ENCODE measurements around the gene ZNF784.
"Not testable (repeated sequence)": the region's sequence is repeated elsewhere in the genome, so short reads cannot be mapped to it uniquely, and the experiment has no call there.

ZNF784 gene

GRCh38 chr19:55579766-55580621, 44.4 kb downstream of the ZNF784 start:
- Mint-ChIP-seq H3K4me3 (peak overlapping the region; percentile 74), H3K9me3 (no peaks in the 10 kb centered on the region), H3K27ac (peak overlapping the region; percentile 60), H3K36me3 (ENCODE audit: low read depth) (peaks cover 31% of the 10 kb centered on the region), H3K27me3 (peaks cover 8% of the 10 kb centered on the region), H3K4me1 (ENCODE audit: low read depth) (peaks cover 16% of the 10 kb centered on the region)
- intact Hi-C loops (cut with micrococcal nuclease), result no loop called here

- Mint-ChIP-seq H3K4me1 (ENCODE audit: low read depth) (peaks cover 16% of the 10 kb centered on the region), H3K27me3 (no peaks in the 10 kb centered on the region), H3K9me3 (no peaks in the 10 kb centered on the region), H3K27ac (peak overlapping the region; percentile 60), H3K36me3 (ENCODE audit: low read depth) (peaks cover 31% of the 10 kb centered on the region), H3K4me3 (peak overlapping the region; percentile 74)
- intact Hi-C loops (cut with micrococcal nuclease), result no loop called here
Measured at GRCh38 chr19:55578761-55579747, 45.3 kb downstream of the ZNF784 start.

- Mint-ChIP-seq H3K36me3 (ENCODE audit: low read depth) (peaks cover 31% of the 10 kb centered on the region), H3K27me3 (no peaks in the 10 kb centered on the region), H3K27ac (no peak overlapping the region), H3K4me3 (no peak overlapping the region), H3K4me1 (ENCODE audit: low read depth) (peaks cover 16% of the 10 kb centered on the region), H3K9me3 (no peaks in the 10 kb centered on the region)
- intact Hi-C loops (cut with micrococcal nuclease), result no loop called here
Measured at GRCh38 chr19:55578031-55578760, 46.2 kb downstream of the ZNF784 start.

- Mint-ChIP-seq H3K9me3 (no peaks in the 10 kb centered on the region), H3K4me1 (ENCODE audit: low read depth) (peaks cover 16% of the 10 kb centered on the region), H3K27me3 (no peaks in the 10 kb centered on the region), H3K36me3 (ENCODE audit: low read depth) (peaks cover 31% of the 10 kb centered on the region), H3K27ac (no peak overlapping the region), H3K4me3 (no peak overlapping the region)
- intact Hi-C loops (cut with micrococcal nuclease), result no loop called here
Measured at GRCh38 chr19:55576746-55577145, 47.6 kb downstream of the ZNF784 start.

- H3K36me3 Mint-ChIP-seq (ENCODE audit: low read depth), result peaks cover 21% of the 10 kb centered on the region
- intact Hi-C loops (cut with micrococcal nuclease), result not testable (repeated sequence)
Measured at GRCh38 chr19:55573929-55574328, 50.4 kb downstream of the ZNF784 start.

More at GRCh38 chr19:55573929-55574328, 50.4 kb downstream of the ZNF784 start:
- H3K9me3 Mint-ChIP-seq; H3K27me3 Mint-ChIP-seq; H3K27ac Mint-ChIP-seq; H3K4me1 Mint-ChIP-seq (ENCODE audit: low read depth); H3K4me3 Mint-ChIP-seq: not testable (repeated sequence)

All from dendritic cell treated with granulocyte-macrophage colony-stimulating factor and Interleukin-4, amounts not matched to agents 40 ng/mL and 50 ng/mL, for 4 days (primary cell).